HG03066 (cell line): ENCODE results near the gene CARMIL1.

Experiments
- ATAC-seq: cut with Tn5 transposase; IDR thresholded peaks from one replicate; pipeline ENCODE4 v1.9.1; 2021; ENCODE audit warnings: low read depth; ENCODE audit not compliant: unreplicated experiment

CARMIL1 gene

GRCh38 chr6:25306379-25306778, 27.2 kb downstream of the CARMIL1 start:
- ATAC-seq, result no peak

- ATAC-seq, result no peak
Observed at GRCh38 chr6:25307805-25308494, 28.8 kb downstream of the CARMIL1 start.

GRCh38 chr6:25309886-25310285, 30.7 kb downstream of the CARMIL1 start:
- no peak for ATAC-seq

GRCh38 chr6:25311331-25311840, 32.2 kb downstream of the CARMIL1 start:
- no peak for ATAC-seq

- no peak for ATAC-seq
Observed at GRCh38 chr6:25312034-25312620, 33.0 kb downstream of the CARMIL1 start.

GRCh38 chr6:25312703-25313102, 33.5 kb downstream of the CARMIL1 start:
- ATAC-seq, result no peak

- ATAC-seq, result no peak
Observed at GRCh38 chr6:25314509-25315175, 35.5 kb downstream of the CARMIL1 start.

- ATAC-seq, result no peak
Observed at GRCh38 chr6:25315194-25316177, 36.3 kb downstream of the CARMIL1 start.

GRCh38 chr6:25316626-25317025, 37.5 kb downstream of the CARMIL1 start:
- ATAC-seq, result no peak

- no peak for ATAC-seq
Observed at GRCh38 chr6:25318589-25318988, 39.4 kb downstream of the CARMIL1 start.

- no peak for ATAC-seq
Observed at GRCh38 chr6:25320459-25320858, 41.3 kb downstream of the CARMIL1 start.

GRCh38 chr6:25322692-25323091, 43.5 kb downstream of the CARMIL1 start:
- ATAC-seq, result no peak

GRCh38 chr6:25324066-25324762, 45.0 kb downstream of the CARMIL1 start:
- no peak for ATAC-seq

GRCh38 chr6:25326126-25326525, 47.0 kb downstream of the CARMIL1 start:
- ATAC-seq, result no peak

- ATAC-seq, result no peak
Observed at GRCh38 chr6:25326960-25327359, 47.8 kb downstream of the CARMIL1 start.

GRCh38 chr6:25327432-25327831, 48.3 kb downstream of the CARMIL1 start:
- ATAC-seq, result no peak

GRCh38 chr6:25329161-25329817, 50.1 kb downstream of the CARMIL1 start:
- no peak for ATAC-seq

- ATAC-seq, result no peak
Observed at GRCh38 chr6:25329982-25330381, 50.8 kb downstream of the CARMIL1 start.
